H9 (cell line): ENCODE results near the gene FCMR. TPM values are rescaled to one million over a fixed set of nuclear protein-coding genes. Genes with fewer than 3 reads are reported as not detected.

ENCODE experiments used
- DNase-seq: peaks from one replicate; pipeline ENCODE4 v3.0.0-alpha.2; 2017
- H2AFZ ChIP-seq: one replicate; pipeline ENCODE4 v1.6.1; 2013; ENCODE audit warnings: mild to moderate bottlenecking, low read length, control low read depth, moderate library complexity
- H2AK5ac ChIP-seq: 2 replicates; pipeline ENCODE4 v1.6.1; 2013; ENCODE audit warnings: low read length, control low read depth, mixed read lengths; ENCODE audit not compliant: insufficient read length
- H2BK120ac ChIP-seq: one replicate; pipeline ENCODE4 v1.6.1; 2013; ENCODE audit warnings: low read depth, mild to moderate bottlenecking, low read length, control low read depth, inconsistent platforms; ENCODE audit not compliant: poor library complexity, severe bottlenecking
- H2BK12ac ChIP-seq: 2 replicates; pipeline ENCODE4 v1.6.1; 2013; ENCODE audit warnings: low read length, control low read depth, mixed read lengths, low read depth; ENCODE audit not compliant: insufficient read length
- H2BK15ac ChIP-seq: 2 replicates; pipeline ENCODE4 v1.6.1; 2013; ENCODE audit warnings: low read depth, low read length, control low read depth
- H2BK20ac ChIP-seq: one replicate; pipeline ENCODE4 v1.6.1; 2013; ENCODE audit warnings: low read depth, mild to moderate bottlenecking, low read length, control low read depth, inconsistent platforms; ENCODE audit not compliant: poor library complexity, severe bottlenecking
- H2BK5ac ChIP-seq: 2 replicates; pipeline ENCODE4 v1.6.1; 2013; ENCODE audit warnings: low read length, control low read depth, mixed read lengths; ENCODE audit not compliant: insufficient read length
- H3K14ac ChIP-seq: 2 replicates; pipeline ENCODE4 v1.6.1; 2013; ENCODE audit warnings: low read length, control low read depth; ENCODE audit not compliant: insufficient read depth
- H3K18ac ChIP-seq: 2 replicates; pipeline ENCODE4 v1.6.1; 2013; ENCODE audit warnings: low read depth, mild to moderate bottlenecking, mixed read lengths, low read length, control low read depth; ENCODE audit not compliant: insufficient read length
- H3K23ac ChIP-seq: 2 replicates; pipeline ENCODE4 v1.6.1; 2013; ENCODE audit warnings: low read length, control low read depth, mixed read lengths, low read depth; ENCODE audit not compliant: insufficient read length
- H3K23me2 ChIP-seq: 2 replicates; pipeline ENCODE4 v1.6.1; 2013; ENCODE audit warnings: low read depth, mild to moderate bottlenecking, mixed read lengths, low read length, control low read depth; ENCODE audit not compliant: insufficient read length, poor library complexity, severe bottlenecking
- H3K27ac ChIP-seq: 2 replicates; pipeline ENCODE4 v1.5.1; 2013; ENCODE audit warnings: low read length, control low read depth, mixed read lengths, low read depth; ENCODE audit not compliant: insufficient read length
- H3K27me3 ChIP-seq: 2 replicates; pipeline ENCODE4 v1.6.1; 2013; ENCODE audit warnings: low read length, control low read depth, inconsistent platforms; ENCODE audit not compliant: insufficient read depth
- H3K4ac ChIP-seq: 2 replicates; pipeline ENCODE4 v1.6.1; 2013; ENCODE audit warnings: low read depth, mild to moderate bottlenecking, control low read depth, inconsistent platforms, low read length, moderate library complexity
- H3K4me1 ChIP-seq: 2 replicates; pipeline ENCODE4 v1.6.1; 2013; ENCODE audit warnings: low read length, control low read depth, inconsistent platforms; ENCODE audit not compliant: insufficient read depth
- H3K4me2 ChIP-seq: 2 replicates; pipeline ENCODE4 v1.6.1; 2013; ENCODE audit warnings: low read length, control low read depth, mixed read lengths; ENCODE audit not compliant: insufficient read length, insufficient read depth
- H3K56ac ChIP-seq: 2 replicates; pipeline ENCODE4 v1.6.1; 2013; ENCODE audit warnings: low read depth, mild to moderate bottlenecking, mixed read lengths, low read length, control low read depth; ENCODE audit not compliant: insufficient read length
- H3K79me1 ChIP-seq: 2 replicates; pipeline ENCODE4 v1.6.1; 2013; ENCODE audit warnings: low read depth, mild to moderate bottlenecking, moderate library complexity, low read length, control low read depth, inconsistent platforms; ENCODE audit not compliant: insufficient read depth, poor library complexity, severe bottlenecking
- H3K79me2 ChIP-seq: 2 replicates; pipeline ENCODE4 v1.6.1; 2013; ENCODE audit warnings: low read length, control low read depth, inconsistent platforms; ENCODE audit not compliant: insufficient read depth
- H3K9ac ChIP-seq: 2 replicates; pipeline ENCODE4 v1.6.1; 2013; ENCODE audit warnings: low read length, control low read depth, mixed read lengths; ENCODE audit not compliant: insufficient read length; ENCODE audit errors: extremely low read depth
- H3K9me3 ChIP-seq: one replicate; pipeline ENCODE4 v1.6.1; 2013; ENCODE audit warnings: low read depth, low read length, inconsistent platforms; ENCODE audit not compliant: control insufficient read depth
- H3T11ph ChIP-seq: one replicate; pipeline ENCODE4 v1.6.1; 2013; ENCODE audit warnings: mild to moderate bottlenecking, low read length, control low read depth, inconsistent platforms
- H4K20me1 ChIP-seq: one replicate; pipeline ENCODE4 v1.6.1; 2013; ENCODE audit not compliant: control insufficient read depth, insufficient read length, insufficient read depth
- H4K5ac ChIP-seq: 2 replicates; pipeline ENCODE4 v1.6.1; 2013; ENCODE audit warnings: low read depth, mild to moderate bottlenecking, mixed read lengths, low read length, control low read depth; ENCODE audit not compliant: insufficient read length
- H4K8ac ChIP-seq: replicated peaks from 2 replicates; pipeline ENCODE4 v1.6.1; 2013; ENCODE audit warnings: low read length, control low read depth, mixed read lengths, low read depth; ENCODE audit not compliant: insufficient read length
- H4K91ac ChIP-seq: 2 replicates; pipeline ENCODE4 v1.6.1; 2013; ENCODE audit warnings: low read depth, mild to moderate bottlenecking, moderate library complexity, mixed read lengths, low read length, control low read depth; ENCODE audit not compliant: insufficient read length
- H3K27ac Mint-ChIP-seq, 3 experiments: 2 replicates in 2 of 3; 3 replicates in 1 of 3; pipeline ENCODE4 v1.8.0; 2020 to 2021; ENCODE audit warnings: mixed read lengths in 3 of 3, mild to moderate bottlenecking in 1 of 3, moderate library complexity in 1 of 3
- H3K27me3 Mint-ChIP-seq: 2 replicates; pipeline ENCODE4 v1.8.0; 2021; ENCODE audit warnings: low read depth, mild to moderate bottlenecking, moderate library complexity, mixed read lengths
- H3K36me3 Mint-ChIP-seq, 3 experiments: 2 replicates in 2 of 3; 3 replicates in 1 of 3; pipeline ENCODE4 v1.8.0; 2020 to 2021; ENCODE audit warnings: low read depth in 3 of 3, mixed read lengths in 3 of 3; ENCODE audit not compliant: insufficient read depth in 1 of 3
- H3K4me1 Mint-ChIP-seq, 2 experiments: 2 replicates each; pipeline ENCODE4 v1.8.0; 2020; ENCODE audit warnings: mixed read lengths in 2 of 2
- H3K4me3 Mint-ChIP-seq, 2 experiments: 2 replicates in 1 of 2; 3 replicates in 1 of 2; pipeline ENCODE4 v1.8.0; 2020 to 2021; ENCODE audit warnings: mild to moderate bottlenecking in 2 of 2, mixed read lengths in 2 of 2, moderate library complexity in 1 of 2
- H3K9me3 Mint-ChIP-seq, 2 experiments: 2 replicates in 1 of 2; 3 replicates in 1 of 2; pipeline ENCODE4 v1.8.0; 2020; ENCODE audit warnings: mild to moderate bottlenecking in 2 of 2, mixed read lengths in 2 of 2, moderate library complexity in 1 of 2
- CTCF ChIP-seq: fragments of 200-600 bp; sonication (generic); conservative IDR thresholded peaks from 3 replicates; pipeline ENCODE4 v1.8.0; 2021; ENCODE audit warnings: antibody characterized with exemption, mild to moderate bottlenecking
- WGBS: extraction: QIAGEN DNeasy Blood & Tissue Kit; methylation state at CpG from one replicate; pipeline ENCODE4 v1.1.7; 2013; ENCODE audit warnings: missing lambda C conversion rate, low lambda C conversion rate, mixed read lengths; ENCODE audit not compliant: insufficient read length; ENCODE audit errors: extremely low coverage; 5-methylcytosine and 5-hydroxymethylcytosine counted together
- total RNA-seq: library from RNA; stranded (reverse); gene quantifications from 2 replicates; pipeline ENCODE4 v1.2.1, GENCODE V29; 2021

Gene FCMR
- total RNA-seq, 1 experiment from 2014 or later: not detected

- Histone ChIP-seq H3K14ac (no peak overlapping the region), H3K9ac (no peak overlapping the region), H2AK5ac (no peak overlapping the region), H4K8ac (no peak overlapping the region), H3K79me2 (no peaks in the 10 kb centered on the region), H4K91ac (no peak overlapping the region), H2BK20ac (no peak overlapping the region), H3T11ph (no peak overlapping the region), H3K4me1 (no peaks in the 10 kb centered on the region), H2AFZ (no peak overlapping the region), H3K23ac (no peak overlapping the region), H3K27ac (no peak overlapping the region), H2BK120ac (no peak overlapping the region), H3K56ac (no peak overlapping the region), H3K79me1 (no peaks in the 10 kb centered on the region), H3K4ac (no peak overlapping the region), H3K23me2 (no peaks in the 10 kb centered on the region), H4K5ac (no peak overlapping the region), H2BK12ac (no peak overlapping the region), H3K4me2 (no peak overlapping the region), H3K18ac (no peak overlapping the region), H4K20me1 (no peaks in the 10 kb centered on the region), H2BK5ac (no peak overlapping the region), H2BK15ac (no peak overlapping the region), H3K9me3 (no peaks in the 10 kb centered on the region), H3K27me3 (no peaks in the 10 kb centered on the region)
- TF ChIP-seq CTCF: no peak
- Mint-ChIP-seq H3K4me3 (no peak overlapping the region), H3K4me1 (no peaks in the 10 kb centered on the region; a peak in 1 of 4 replicates), H3K27me3 (peaks cover 20% of the 10 kb centered on the region), H3K9me3 (no peaks in the 10 kb centered on the region), H3K27ac (no peak overlapping the region), H3K36me3 (no peaks in the 10 kb centered on the region; a peak in 1 of 7 replicates)
- no CpG with 5 or more reads among the region's 5 CpGs for WGBS
- no peak for DNase-seq
These were observed 47.3 kb upstream of the FCMR start for GRCh38 chr1:206969090-206969489.
